Measurements from ENCODE around the gene OCA2.

Gene OCA2

DNA sequence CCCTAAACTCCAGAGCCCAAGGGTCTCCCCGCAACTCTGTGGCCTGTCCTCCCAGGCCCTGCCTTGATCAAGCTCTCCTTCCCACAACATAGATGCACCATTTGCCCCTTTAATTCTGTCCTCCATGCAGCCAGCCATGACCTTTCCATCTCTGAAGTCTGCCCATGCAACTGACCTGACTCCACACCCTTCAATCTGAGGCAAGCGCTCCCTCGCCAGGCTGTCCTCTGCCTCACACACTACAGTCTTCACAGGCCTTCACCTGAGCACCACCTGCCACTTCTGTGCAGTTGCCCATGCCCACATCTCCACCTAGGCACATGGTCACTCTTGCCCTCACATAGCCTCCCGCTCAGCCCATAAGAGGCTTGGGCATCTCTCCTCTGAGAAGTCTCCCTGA is 244.0 kb downstream of the OCA2 start:
- TF ChIP-seq, protein P1, sequence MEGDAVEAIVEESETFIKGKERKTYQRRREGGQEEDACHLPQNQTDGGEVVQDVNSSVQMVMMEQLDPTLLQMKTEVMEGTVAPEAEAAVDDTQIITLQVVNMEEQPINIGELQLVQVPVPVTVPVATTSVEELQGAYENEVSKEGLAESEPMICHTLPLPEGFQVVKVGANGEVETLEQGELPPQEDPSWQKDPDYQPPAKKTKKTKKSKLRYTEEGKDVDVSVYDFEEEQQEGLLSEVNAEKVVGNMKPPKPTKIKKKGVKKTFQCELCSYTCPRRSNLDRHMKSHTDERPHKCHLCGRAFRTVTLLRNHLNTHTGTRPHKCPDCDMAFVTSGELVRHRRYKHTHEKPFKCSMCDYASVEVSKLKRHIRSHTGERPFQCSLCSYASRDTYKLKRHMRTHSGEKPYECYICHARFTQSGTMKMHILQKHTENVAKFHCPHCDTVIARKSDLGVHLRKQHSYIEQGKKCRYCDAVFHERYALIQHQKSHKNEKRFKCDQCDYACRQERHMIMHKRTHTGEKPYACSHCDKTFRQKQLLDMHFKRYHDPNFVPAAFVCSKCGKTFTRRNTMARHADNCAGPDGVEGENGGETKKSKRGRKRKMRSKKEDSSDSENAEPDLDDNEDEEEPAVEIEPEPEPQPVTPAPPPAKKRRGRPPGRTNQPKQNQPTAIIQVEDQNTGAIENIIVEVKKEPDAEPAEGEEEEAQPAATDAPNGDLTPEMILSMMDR (conservative IDR thresholded peaks at IDR 0.05; ENCODE audit: low read length) = no peak
- TF ChIP-seq EZH2phosphoT487 (IDR thresholded peaks at IDR 0.05; ENCODE audit: borderline replicate concordance) = no peak
- Histone ChIP-seq H3K79me2 (ENCODE audit: insufficient read depth, low read length) (no peaks in the 10 kb centered on the region), H3K27me3 (ENCODE audit: insufficient read depth, low read length, poor library complexity, severe bottlenecking) (no peaks in the 10 kb centered on the region), H3K36me3 (ENCODE audit: insufficient read depth, low read length) (no peaks in the 10 kb centered on the region), H3K9me3 (ENCODE audit: insufficient read depth, low read depth, low read length) (peaks cover 3% of the 10 kb centered on the region; the same call in 1 of the 2 replicates), H3K4me2 (ENCODE audit: low read depth, low read length, poor library complexity, severe bottlenecking) (no peak overlapping the region), H3K4me1 (ENCODE audit: insufficient read depth, low read length, poor library complexity, severe bottlenecking) (no peaks in the 10 kb centered on the region), H2AFZ (ENCODE audit: low read length) (no peak overlapping the region), H3K9me2 (replicated peaks; ENCODE audit: low read depth, low read length) (no peaks in the 10 kb centered on the region), H3K9ac (ENCODE audit: low read depth, low read length, poor library complexity, severe bottlenecking) (no peak overlapping the region), H4K20me1 (ENCODE audit: insufficient read depth, low read length, poor library complexity, severe bottlenecking) (no peaks in the 10 kb centered on the region), H3K4me3 (ENCODE audit: low read length, poor library complexity, severe bottlenecking) (no peak overlapping the region), H3F3A (ENCODE audit: low read depth) (no peaks in the 10 kb centered on the region)

DNA sequence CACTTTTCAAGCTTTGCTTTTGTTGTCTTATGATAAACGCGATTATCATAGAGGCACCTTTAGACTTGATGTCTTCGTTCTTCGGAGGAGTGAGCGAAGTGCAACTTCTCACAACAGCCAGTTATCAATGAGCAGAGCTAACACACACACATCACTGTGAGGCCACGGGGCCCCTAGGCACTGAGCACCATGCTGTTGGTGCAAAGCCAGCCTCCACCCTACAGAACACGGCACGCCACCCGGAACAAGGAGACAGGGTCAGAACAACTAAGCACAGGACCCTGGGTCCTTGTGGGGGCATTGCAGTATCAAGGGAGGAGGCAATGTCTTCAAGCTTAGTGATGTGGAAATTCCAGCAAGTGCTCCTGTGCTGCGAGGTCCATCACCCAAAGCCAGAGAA is 244.5 kb downstream of the OCA2 start:
- Histone ChIP-seq H3K4me2 (ENCODE audit: low read depth, low read length, poor library complexity, severe bottlenecking) (no peak overlapping the region), H3K4me3 (ENCODE audit: low read length, poor library complexity, severe bottlenecking) (no peak overlapping the region), H3K36me3 (ENCODE audit: insufficient read depth, low read length) (no peaks in the 10 kb centered on the region), H3F3A (ENCODE audit: low read depth) (no peaks in the 10 kb centered on the region), H2AFZ (ENCODE audit: low read length) (no peak overlapping the region), H3K9me2 (replicated peaks; ENCODE audit: low read depth, low read length) (no peaks in the 10 kb centered on the region), H4K20me1 (ENCODE audit: insufficient read depth, low read length, poor library complexity, severe bottlenecking) (no peaks in the 10 kb centered on the region), H3K9ac (ENCODE audit: low read depth, low read length, poor library complexity, severe bottlenecking) (no peak overlapping the region), H3K4me1 (ENCODE audit: insufficient read depth, low read length, poor library complexity, severe bottlenecking) (no peaks in the 10 kb centered on the region), H3K27me3 (ENCODE audit: insufficient read depth, low read length, poor library complexity, severe bottlenecking) (no peaks in the 10 kb centered on the region), H3K79me2 (ENCODE audit: insufficient read depth, low read length) (no peaks in the 10 kb centered on the region), H3K9me3 (ENCODE audit: insufficient read depth, low read depth, low read length) (peaks cover 3% of the 10 kb centered on the region; the same call in 1 of the 2 replicates)
- TF ChIP-seq, protein P1 (conservative IDR thresholded peaks at IDR 0.05; ENCODE audit: low read length) = no peak
- TF ChIP-seq EZH2phosphoT487 (IDR thresholded peaks at IDR 0.05; ENCODE audit: borderline replicate concordance) = no peak

DNA sequence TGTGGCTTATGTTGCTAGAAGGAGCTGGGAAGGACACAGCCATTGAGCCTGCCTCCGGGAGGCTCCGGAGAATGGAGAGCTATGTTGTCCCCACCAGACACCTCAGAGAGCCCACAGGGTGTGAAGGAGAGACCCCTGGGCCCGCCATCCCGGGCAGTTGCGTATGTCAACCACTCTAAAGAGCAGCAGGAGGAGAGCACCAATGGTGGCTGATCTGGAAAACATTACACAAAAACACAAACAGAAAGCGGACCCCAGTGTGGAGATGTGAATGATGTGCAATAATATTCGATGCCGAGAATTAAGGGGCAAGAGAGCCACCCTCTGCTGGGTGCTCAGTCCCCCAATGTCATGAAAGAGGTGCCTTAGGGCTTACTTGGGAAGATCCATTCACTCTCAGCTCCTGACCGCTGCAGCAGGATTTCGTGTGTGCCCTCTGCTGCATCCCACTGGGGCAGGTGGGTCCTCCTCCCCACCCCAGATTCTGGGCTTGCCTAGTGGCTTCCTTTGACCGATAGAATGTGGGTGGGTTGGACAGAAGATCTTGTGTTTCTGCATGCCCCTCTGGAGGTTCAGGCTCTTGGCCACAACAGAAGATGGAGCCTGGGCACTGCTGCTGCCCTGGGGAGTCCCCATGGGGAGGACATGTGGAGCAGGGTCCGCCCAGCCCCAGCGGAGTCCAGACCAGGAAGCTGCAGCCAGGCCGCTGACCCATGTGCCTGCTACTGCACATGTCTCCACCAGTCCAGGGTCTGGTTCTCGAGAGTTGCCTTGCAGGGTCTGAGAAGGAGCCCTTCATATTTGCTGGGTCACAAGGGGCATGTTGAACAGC is 245.3 kb downstream of the OCA2 start:
- Histone ChIP-seq H3K9me2 (replicated peaks; ENCODE audit: low read depth, low read length) (no peaks in the 10 kb centered on the region), H4K20me1 (ENCODE audit: insufficient read depth, low read length, poor library complexity, severe bottlenecking) (no peaks in the 10 kb centered on the region), H3K9me3 (ENCODE audit: insufficient read depth, low read depth, low read length) (peaks cover 6% of the 10 kb centered on the region; the same call in 1 of the 2 replicates), H3K36me3 (ENCODE audit: insufficient read depth, low read length) (no peaks in the 10 kb centered on the region), H3F3A (ENCODE audit: low read depth) (no peaks in the 10 kb centered on the region), H2AFZ (ENCODE audit: low read length) (no peak overlapping the region), H3K27me3 (ENCODE audit: insufficient read depth, low read length, poor library complexity, severe bottlenecking) (no peaks in the 10 kb centered on the region), H3K4me2 (ENCODE audit: low read depth, low read length, poor library complexity, severe bottlenecking) (no peak overlapping the region), H3K9ac (ENCODE audit: low read depth, low read length, poor library complexity, severe bottlenecking) (no peak overlapping the region), H3K4me3 (ENCODE audit: low read length, poor library complexity, severe bottlenecking) (no peak overlapping the region), H3K79me2 (ENCODE audit: insufficient read depth, low read length) (no peaks in the 10 kb centered on the region), H3K4me1 (ENCODE audit: insufficient read depth, low read length, poor library complexity, severe bottlenecking) (no peaks in the 10 kb centered on the region)
- TF ChIP-seq, protein P1 (conservative IDR thresholded peaks at IDR 0.05; ENCODE audit: low read length) = no peak
- no peak for TF ChIP-seq EZH2phosphoT487 (IDR thresholded peaks at IDR 0.05; ENCODE audit: borderline replicate concordance)

All from Loucy (cell line).